ENCODE results near the gene PREPL. TPM values are rescaled to one million over a fixed set of nuclear protein-coding genes. Genes with fewer than 3 reads are reported as not detected.

The PREPL gene
- total and polyA plus RNA-seq, 2 of the 4 experiments (the other 2 are of a cell fraction): 27.6 to 39.6 TPM

DNA sequence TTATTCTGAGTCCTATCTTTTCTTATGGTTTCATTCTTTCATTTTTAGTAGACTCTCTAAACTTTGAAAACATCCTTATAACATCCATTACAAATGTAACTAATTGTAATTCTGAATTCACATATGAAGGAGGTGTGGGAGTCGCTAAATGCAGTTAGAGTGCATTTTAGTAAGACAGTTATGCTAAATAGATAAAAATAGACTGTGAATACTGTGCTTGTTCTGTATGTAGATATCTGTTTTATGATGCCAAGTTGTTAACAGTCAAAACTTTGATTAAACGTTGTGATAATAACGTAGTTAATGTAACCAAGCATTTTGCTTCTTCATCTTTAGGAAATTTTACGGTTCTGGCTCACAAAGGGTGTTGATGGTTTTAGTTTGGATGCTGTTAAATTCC is 61.7 kb downstream of the PREPL start:
- 0 out of 2 replicates have a peak, but pooled peaks cover 4% of the 10 kb centered on the region for H3K9me1 ChIP-seq (ENCODE audit: insufficient read depth, low read length)
- ChIA-PET POLR2A (ENCODE audit: unreplicated experiment) (no interaction called here), CTCF (no interaction called here)
- dilution Hi-C loops (cut with HindIII; ENCODE audit: low sequenced_read_pairs, unreplicated experiment): no loop called here
- no peak overlapping the region for H3K4ac ChIP-seq (ENCODE audit: low read depth, low read length)
- H3K56ac ChIP-seq (ENCODE audit: extremely low read depth, insufficient read depth, low read length): no peak overlapping the region
- H3K79me1 ChIP-seq (ENCODE audit: low read depth in 1 of 2, low read length in 2 of 2): no peaks in the 10 kb centered on the region
- peaks cover 19% of the 10 kb centered on the region for H3K27me3 ChIP-seq (ENCODE audit: control insufficient read depth, insufficient read depth, low read length)
- H2BK5ac ChIP-seq (ENCODE audit: low read depth, low read length, poor library complexity, severe bottlenecking): no peak overlapping the region
- H2AK9ac ChIP-seq (replicated peaks; ENCODE audit: low read depth, low read length, poor library complexity): no peak overlapping the region
- H2AFZ ChIP-seq (replicated peaks; ENCODE audit: low read length, poor library complexity): no peak overlapping the region
- no peak overlapping the region for H3K4me2 ChIP-seq (ENCODE audit: low read depth, low read length)
- no peak overlapping the region for H2BK120ac ChIP-seq (ENCODE audit: low read depth, low read length)
- H2AK5ac ChIP-seq (ENCODE audit: low read depth, low read length): no peak overlapping the region
- intact Hi-C loops (cut with micrococcal nuclease): loop anchor here (10.0 kb wide), 1 partner anchor 655 kb away; no protein-coding TSS in a partner anchor
- H2BK15ac ChIP-seq (ENCODE audit: low read depth, low read length): no peak overlapping the region
- H4K91ac ChIP-seq (ENCODE audit: insufficient read depth, low read depth, low read length): no peak overlapping the region
- H4K8ac ChIP-seq (ENCODE audit: low read depth in 2 of 2, low read length in 2 of 2): no peak overlapping the region
- no peaks in the 10 kb centered on the region for H3K4me1 ChIP-seq (ENCODE audit: control insufficient read depth, insufficient read depth, low read length)
- WGBS, 2 experiments (ENCODE audit: extremely low coverage in 2 of 2, insufficient read length in 1 of 2): 100% methylated on average over 1 of the region's 4 CpGs; no CpG with 5 or more reads in 1 of the 2 experiments
- H4K20me1 ChIP-seq (ENCODE audit: insufficient read depth, low read length): no peaks in the 10 kb centered on the region
- no peaks in the 10 kb centered on the region for H3K36me3 ChIP-seq (ENCODE audit: control insufficient read depth, insufficient read depth, low read length)
- H3K4me3 ChIP-seq (ENCODE audit: insufficient read depth, low read depth, low read length): no peak overlapping the region
- no peak overlapping the region for H3K14ac ChIP-seq (replicated peaks; ENCODE audit: low read depth, low read length)
- no peak for ATAC-seq (ENCODE audit: low read depth)
- no peak overlapping the region for H4K5ac ChIP-seq (ENCODE audit: low read depth, low read length)
- in situ Hi-C loops (cut with MboI; ENCODE audit: low sequenced_read_pairs): loop anchor here (25.0 kb wide), 1 partner anchor 212 kb away; no protein-coding TSS in a partner anchor
- no peak overlapping the region for H3K18ac ChIP-seq (ENCODE audit: low read depth, low read length)
- no peak overlapping the region for H2BK20ac ChIP-seq (ENCODE audit: low read depth, low read length)
- no peak overlapping the region for H3K9ac ChIP-seq (ENCODE audit: low read depth, low read length)
- TF ChIP-seq NFE2L2 (IDR thresholded peaks at IDR 0.05; ENCODE audit: low read depth, low read length) (no peak), RAD21 (IDR thresholded peaks at IDR 0.05; ENCODE audit: low read length) (no peak), RFX5 (IDR thresholded peaks at IDR 0.05; ENCODE audit: low read depth, low read length) (no peak), RCOR1 (IDR thresholded peaks at IDR 0.05; ENCODE audit: insufficient replicate concordance, low read length) (no peak), MAZ (IDR thresholded peaks at IDR 0.05; ENCODE audit: borderline replicate concordance, low read depth, low read length) (no peak), BHLHE40 (IDR thresholded peaks at IDR 0.05; ENCODE audit: low read depth, low read length) (no peak), FOS (IDR thresholded peaks at IDR 0.05; ENCODE audit: low read depth, low read length) (no peak), CEBPB (IDR thresholded peaks at IDR 0.05; ENCODE audit: low read depth, low read length) (no peak), SMC3 (IDR thresholded peaks at IDR 0.05; ENCODE audit: low read depth, low read length) (no peak), MXI1 (IDR thresholded peaks at IDR 0.05; ENCODE audit: borderline replicate concordance, low read depth, low read length) (no peak), POLR2A (IDR thresholded peaks at IDR 0.05; ENCODE audit: low read depth, low read length) (no peak), MAFK (IDR thresholded peaks at IDR 0.05; ENCODE audit: low read depth, low read length) (no peak), CHD1 (IDR thresholded peaks at IDR 0.05; ENCODE audit: low read depth, low read length) (no peak)
- TF ChIP-seq, protein P1, sequence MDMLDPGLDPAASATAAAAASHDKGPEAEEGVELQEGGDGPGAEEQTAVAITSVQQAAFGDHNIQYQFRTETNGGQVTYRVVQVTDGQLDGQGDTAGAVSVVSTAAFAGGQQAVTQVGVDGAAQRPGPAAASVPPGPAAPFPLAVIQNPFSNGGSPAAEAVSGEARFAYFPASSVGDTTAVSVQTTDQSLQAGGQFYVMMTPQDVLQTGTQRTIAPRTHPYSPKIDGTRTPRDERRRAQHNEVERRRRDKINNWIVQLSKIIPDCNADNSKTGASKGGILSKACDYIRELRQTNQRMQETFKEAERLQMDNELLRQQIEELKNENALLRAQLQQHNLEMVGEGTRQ (IDR thresholded peaks at IDR 0.05; ENCODE audit: low read depth, low read length): no peak
- TF ChIP-seq, protein P2, sequence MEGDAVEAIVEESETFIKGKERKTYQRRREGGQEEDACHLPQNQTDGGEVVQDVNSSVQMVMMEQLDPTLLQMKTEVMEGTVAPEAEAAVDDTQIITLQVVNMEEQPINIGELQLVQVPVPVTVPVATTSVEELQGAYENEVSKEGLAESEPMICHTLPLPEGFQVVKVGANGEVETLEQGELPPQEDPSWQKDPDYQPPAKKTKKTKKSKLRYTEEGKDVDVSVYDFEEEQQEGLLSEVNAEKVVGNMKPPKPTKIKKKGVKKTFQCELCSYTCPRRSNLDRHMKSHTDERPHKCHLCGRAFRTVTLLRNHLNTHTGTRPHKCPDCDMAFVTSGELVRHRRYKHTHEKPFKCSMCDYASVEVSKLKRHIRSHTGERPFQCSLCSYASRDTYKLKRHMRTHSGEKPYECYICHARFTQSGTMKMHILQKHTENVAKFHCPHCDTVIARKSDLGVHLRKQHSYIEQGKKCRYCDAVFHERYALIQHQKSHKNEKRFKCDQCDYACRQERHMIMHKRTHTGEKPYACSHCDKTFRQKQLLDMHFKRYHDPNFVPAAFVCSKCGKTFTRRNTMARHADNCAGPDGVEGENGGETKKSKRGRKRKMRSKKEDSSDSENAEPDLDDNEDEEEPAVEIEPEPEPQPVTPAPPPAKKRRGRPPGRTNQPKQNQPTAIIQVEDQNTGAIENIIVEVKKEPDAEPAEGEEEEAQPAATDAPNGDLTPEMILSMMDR (conservative IDR thresholded peaks at IDR 0.05; ENCODE audit: low read depth, low read length): no peak
- TF ChIP-seq, protein P3, sequence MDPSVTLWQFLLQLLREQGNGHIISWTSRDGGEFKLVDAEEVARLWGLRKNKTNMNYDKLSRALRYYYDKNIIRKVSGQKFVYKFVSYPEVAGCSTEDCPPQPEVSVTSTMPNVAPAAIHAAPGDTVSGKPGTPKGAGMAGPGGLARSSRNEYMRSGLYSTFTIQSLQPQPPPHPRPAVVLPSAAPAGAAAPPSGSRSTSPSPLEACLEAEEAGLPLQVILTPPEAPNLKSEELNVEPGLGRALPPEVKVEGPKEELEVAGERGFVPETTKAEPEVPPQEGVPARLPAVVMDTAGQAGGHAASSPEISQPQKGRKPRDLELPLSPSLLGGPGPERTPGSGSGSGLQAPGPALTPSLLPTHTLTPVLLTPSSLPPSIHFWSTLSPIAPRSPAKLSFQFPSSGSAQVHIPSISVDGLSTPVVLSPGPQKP (IDR thresholded peaks at IDR 0.05; ENCODE audit: borderline replicate concordance, low read depth, low read length): no peak
- BruUV-seq (replicated peaks): no TSS peak
- no peak overlapping the region for H3K27ac ChIP-seq (ENCODE audit: insufficient read depth, low read length)
- H3K23ac ChIP-seq (ENCODE audit: low read depth, low read length): no peak overlapping the region
- no peaks in the 10 kb centered on the region for H3K9me3 ChIP-seq (ENCODE audit: control insufficient read depth, insufficient read depth, low read length)
- DNase-seq: no peak

Measured in IMR-90 (cell line).